ENCODE measurements around the gene EPHB1. TPM values are rescaled to one million over a fixed set of nuclear protein-coding genes. Genes with fewer than 3 reads are reported as not detected.
"Not testable (repeated sequence)": the region's sequence is repeated elsewhere in the genome, so short reads cannot be mapped to it uniquely, and the experiment has no call there.

Gene EPHB1
- total RNA-seq, 2 donors from 2014 or later = 0.68 to 0.71 TPM

GRCh38 chr3:134776518-134776917, 18.5 kb upstream of the EPHB1 start:
- H3K4me3 ChIP-seq = no peak overlapping the region
- H3K9me3 ChIP-seq = no peaks in the 10 kb centered on the region
- TF ChIP-seq, protein P1, sequence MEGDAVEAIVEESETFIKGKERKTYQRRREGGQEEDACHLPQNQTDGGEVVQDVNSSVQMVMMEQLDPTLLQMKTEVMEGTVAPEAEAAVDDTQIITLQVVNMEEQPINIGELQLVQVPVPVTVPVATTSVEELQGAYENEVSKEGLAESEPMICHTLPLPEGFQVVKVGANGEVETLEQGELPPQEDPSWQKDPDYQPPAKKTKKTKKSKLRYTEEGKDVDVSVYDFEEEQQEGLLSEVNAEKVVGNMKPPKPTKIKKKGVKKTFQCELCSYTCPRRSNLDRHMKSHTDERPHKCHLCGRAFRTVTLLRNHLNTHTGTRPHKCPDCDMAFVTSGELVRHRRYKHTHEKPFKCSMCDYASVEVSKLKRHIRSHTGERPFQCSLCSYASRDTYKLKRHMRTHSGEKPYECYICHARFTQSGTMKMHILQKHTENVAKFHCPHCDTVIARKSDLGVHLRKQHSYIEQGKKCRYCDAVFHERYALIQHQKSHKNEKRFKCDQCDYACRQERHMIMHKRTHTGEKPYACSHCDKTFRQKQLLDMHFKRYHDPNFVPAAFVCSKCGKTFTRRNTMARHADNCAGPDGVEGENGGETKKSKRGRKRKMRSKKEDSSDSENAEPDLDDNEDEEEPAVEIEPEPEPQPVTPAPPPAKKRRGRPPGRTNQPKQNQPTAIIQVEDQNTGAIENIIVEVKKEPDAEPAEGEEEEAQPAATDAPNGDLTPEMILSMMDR (IDR thresholded peaks at IDR 0.05) = no peak
- no peak for DNase-seq (ENCODE audit: low spot score)
- H3K27ac ChIP-seq = no peak overlapping the region
- no peaks in the 10 kb centered on the region for H3K36me3 ChIP-seq
- H3K27me3 ChIP-seq (replicated peaks; ENCODE audit: insufficient read depth) = no peaks in the 10 kb centered on the region
- no peaks in the 10 kb centered on the region for H3K4me1 ChIP-seq (ENCODE audit: control insufficient read depth in 1 of 2, low read depth in 2 of 2)
- no peak for ATAC-seq (ENCODE audit: insufficient number of reproducible peaks, low FRiP score, low read depth)

DNA sequence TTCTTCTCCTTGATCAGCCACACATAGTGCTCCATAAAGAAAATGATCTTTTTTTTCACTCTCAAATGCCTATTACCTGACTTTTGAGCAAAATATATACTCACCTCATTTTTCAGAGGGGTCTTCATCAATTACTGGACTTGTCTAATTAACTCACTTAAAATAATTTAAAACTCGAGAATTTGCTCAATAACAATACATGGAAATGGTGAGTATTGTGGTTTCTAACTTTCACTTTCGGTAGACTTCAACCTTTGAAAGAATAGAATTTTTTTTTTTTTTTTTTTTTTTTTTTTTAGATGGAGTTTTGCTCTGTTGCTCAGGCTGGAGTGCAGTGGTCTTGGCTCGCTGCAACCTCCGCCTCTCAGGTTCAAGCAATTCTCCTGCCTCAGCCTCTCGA, 17.7 kb upstream of the EPHB1 start:
- no peak for DNase-seq (ENCODE audit: low spot score)

DNA sequence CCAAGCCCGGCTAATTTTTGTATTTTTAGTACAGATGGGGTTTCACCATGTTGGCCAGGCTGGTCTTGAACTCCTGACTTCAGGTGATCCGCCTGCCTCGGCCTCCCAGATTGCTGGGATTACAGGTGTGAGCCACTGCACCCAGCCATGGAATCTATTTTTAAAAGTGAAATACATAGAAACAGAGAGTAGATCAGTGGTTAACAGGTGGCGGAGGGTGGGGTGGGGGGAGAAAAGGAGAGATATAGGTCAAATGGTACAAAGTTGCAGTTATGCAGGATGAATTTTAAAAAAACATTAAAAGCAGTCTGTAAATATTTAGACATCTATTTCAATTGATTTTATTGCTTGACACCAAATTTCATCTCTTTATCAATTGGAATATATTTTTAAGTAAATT, 6.8 kb upstream of the EPHB1 start:
- H3K27me3 ChIP-seq (replicated peaks; ENCODE audit: insufficient read depth); H3K4me3 ChIP-seq; H3K27ac ChIP-seq; H3K36me3 ChIP-seq; ATAC-seq (ENCODE audit: insufficient number of reproducible peaks, low FRiP score, low read depth); H3K4me1 ChIP-seq (ENCODE audit: control insufficient read depth in 1 of 2, low read depth in 2 of 2); DNase-seq (ENCODE audit: low spot score); H3K9me3 ChIP-seq: not testable (repeated sequence)

More for the DNA sequence above, 17.7 kb upstream of the EPHB1 start:
- no peaks in the 10 kb centered on the region for H3K36me3 ChIP-seq
- TF ChIP-seq, protein P1 (IDR thresholded peaks at IDR 0.05) = no peak
- no peak for ATAC-seq (ENCODE audit: insufficient number of reproducible peaks, low FRiP score, low read depth)
- H3K4me3 ChIP-seq = no peak overlapping the region
- no peaks in the 10 kb centered on the region for H3K9me3 ChIP-seq
- no peaks in the 10 kb centered on the region for H3K27me3 ChIP-seq (replicated peaks; ENCODE audit: insufficient read depth)
- H3K27ac ChIP-seq = no peak overlapping the region
- no peaks in the 10 kb centered on the region for H3K4me1 ChIP-seq (ENCODE audit: control insufficient read depth in 1 of 2, low read depth in 2 of 2)

GRCh38 chr3:134790065-134790464, 5.0 kb upstream of the EPHB1 start:
- TF ChIP-seq, protein P1 (IDR thresholded peaks at IDR 0.05) = no peak
- Histone ChIP-seq H3K4me3 (no peak overlapping the region), H3K9me3 (no peaks in the 10 kb centered on the region), H3K36me3 (no peaks in the 10 kb centered on the region), H3K27me3 (replicated peaks; ENCODE audit: insufficient read depth) (no peaks in the 10 kb centered on the region), H3K4me1 (ENCODE audit: control insufficient read depth in 1 of 2, low read depth in 2 of 2) (no peaks in the 10 kb centered on the region), H3K27ac (no peak overlapping the region)
- ATAC-seq (ENCODE audit: insufficient number of reproducible peaks, low FRiP score, low read depth) (no peak), DNase-seq (ENCODE audit: low spot score) (no peak)

GRCh38 chr3:134791992-134792391, 3.1 kb upstream of the EPHB1 start:
- TF ChIP-seq, protein P1 (IDR thresholded peaks at IDR 0.05) = no peak
- no peak for DNase-seq (ENCODE audit: low spot score)
- peaks cover 9 to 15% of the 10 kb centered on the region in 2 donors for H3K4me1 ChIP-seq (ENCODE audit: control insufficient read depth in 1 of 2, low read depth in 2 of 2)

DNA sequence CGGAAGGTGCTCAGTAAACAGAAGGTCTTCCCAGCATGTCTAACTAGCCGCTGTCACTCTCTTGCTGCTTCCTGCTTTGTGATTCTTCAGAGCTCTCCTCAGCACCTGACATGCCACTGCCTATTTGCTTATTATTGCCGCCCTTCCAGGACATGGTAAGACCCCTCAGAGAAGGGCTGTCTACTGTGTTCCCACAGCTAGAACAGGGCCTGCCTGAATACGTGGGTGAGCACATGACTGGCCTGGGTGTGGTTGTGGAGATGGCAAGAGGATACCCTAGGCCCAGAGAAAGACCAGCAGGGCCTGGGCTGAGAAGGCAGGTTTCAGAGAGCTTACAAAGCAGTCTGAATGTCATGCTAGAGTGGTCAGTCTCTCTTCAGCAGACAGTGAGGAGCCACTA, 2.4 kb upstream of the EPHB1 start:
- Histone ChIP-seq H3K4me1 (ENCODE audit: control insufficient read depth in 1 of 2, low read depth in 2 of 2) (peaks cover 12 to 22% of the 10 kb centered on the region in 2 donors), H3K4me3 (no peak overlapping the region), H3K27ac (no peak overlapping the region), H3K9me3 (no peaks in the 10 kb centered on the region), H3K36me3 (no peaks in the 10 kb centered on the region), H3K27me3 (replicated peaks; ENCODE audit: insufficient read depth) (no peaks in the 10 kb centered on the region)
- TF ChIP-seq, protein P1 (IDR thresholded peaks at IDR 0.05) = no peak
- DNase-seq (ENCODE audit: low spot score) (no peak), ATAC-seq (ENCODE audit: insufficient number of reproducible peaks, low FRiP score, low read depth) (no peak)

More at GRCh38 chr3:134791992-134792391, 3.1 kb upstream of the EPHB1 start:
- no peak for ATAC-seq (ENCODE audit: insufficient number of reproducible peaks, low FRiP score, low read depth)
- Histone ChIP-seq H3K27ac (no peak overlapping the region), H3K9me3 (no peaks in the 10 kb centered on the region), H3K36me3 (no peaks in the 10 kb centered on the region), H3K27me3 (replicated peaks; ENCODE audit: insufficient read depth) (no peaks in the 10 kb centered on the region), H3K4me3 (no peak overlapping the region)
